Type B pancreatic cell (in vitro differentiated cells): ENCODE results near the gene HTR1D. TPM values are rescaled to one million over a fixed set of nuclear protein-coding genes. Genes with fewer than 3 reads are reported as not detected.
A peak's percentile ranks its signal among the peaks of the same experiment; 100 is the strongest.

ENCODE experiments used
- DNase-seq: peaks from one replicate; pipeline ENCODE4 v3.0.0; 2021; ENCODE audit warnings: mixed read lengths; ENCODE audit not compliant: unreplicated experiment; ENCODE audit errors: extremely low spot score
- H3K27ac Mint-ChIP-seq: 2 replicates; pipeline ENCODE4 v1.8.0; 2021; ENCODE audit warnings: mild to moderate bottlenecking, mixed read lengths
- H3K27me3 Mint-ChIP-seq: 2 replicates; pipeline ENCODE4 v1.8.0; 2021; ENCODE audit warnings: mixed read lengths
- H3K36me3 Mint-ChIP-seq: 2 replicates; pipeline ENCODE4 v1.8.0; 2021; ENCODE audit warnings: mixed read lengths
- H3K4me1 Mint-ChIP-seq: one replicate; pipeline ENCODE4 v1.8.0; 2021; ENCODE audit warnings: mixed read lengths; ENCODE audit not compliant: unreplicated experiment
- H3K4me3 Mint-ChIP-seq: 2 replicates; pipeline ENCODE4 v1.8.0; 2021; ENCODE audit warnings: mild to moderate bottlenecking, mixed read lengths
- H3K9me3 Mint-ChIP-seq: 2 replicates; pipeline ENCODE4 v1.8.0; 2021; ENCODE audit warnings: mixed read lengths
- CTCF ChIP-seq: fragments of 200-600 bp; sonication (generic); conservative IDR thresholded peaks from 2 replicates; pipeline ENCODE4 v1.5.0; 2021; ENCODE audit warnings: antibody characterized with exemption, mild to moderate bottlenecking
- total RNA-seq: library from RNA; stranded (reverse); gene quantifications from 2 replicates; pipeline ENCODE4 v1.2.1, GENCODE V29; 2021; ENCODE audit warnings: low replicate concordance

The HTR1D gene
- total RNA-seq, 1 donor from 2014 or later = 0.92 TPM

- DNase-seq = no peak
- Mint-ChIP-seq H3K9me3 (no peaks in the 10 kb centered on the region), H3K36me3 (no peaks in the 10 kb centered on the region), H3K4me1 (no peaks in the 10 kb centered on the region), H3K27me3 (peaks cover 27% of the 10 kb centered on the region), H3K4me3 (peak overlapping the region; percentile 65), H3K27ac (peak overlapping the region; percentile 68)
- peak; percentile 67 for TF ChIP-seq CTCF
These were observed 38.4 kb downstream of the HTR1D start for GRCh38 chr1:23178950-23179349.

GRCh38 chr1:23178414-23178813 lies 38.9 kb downstream of the HTR1D start:
- DNase-seq = no peak
- H3K27ac Mint-ChIP-seq = no peak overlapping the region
- no peaks in the 10 kb centered on the region for H3K9me3 Mint-ChIP-seq
- peaks cover 22% of the 10 kb centered on the region for H3K27me3 Mint-ChIP-seq
- no peaks in the 10 kb centered on the region for H3K36me3 Mint-ChIP-seq
- H3K4me1 Mint-ChIP-seq = no peaks in the 10 kb centered on the region
- no peak for TF ChIP-seq CTCF
- H3K4me3 Mint-ChIP-seq = peak overlapping the region; percentile 85

- DNase-seq = peak; percentile 85
- Mint-ChIP-seq H3K36me3 (no peaks in the 10 kb centered on the region), H3K4me1 (no peaks in the 10 kb centered on the region), H3K27me3 (peaks cover 19% of the 10 kb centered on the region), H3K27ac (peak overlapping the region; percentile 79), H3K4me3 (peak overlapping the region; percentile 85), H3K9me3 (no peaks in the 10 kb centered on the region)
- peak; percentile 52 for TF ChIP-seq CTCF
These were observed 39.6 kb downstream of the HTR1D start for GRCh38 chr1:23177438-23178380.

GRCh38 chr1:23177031-23177430 lies 40.3 kb downstream of the HTR1D start:
- no peak for TF ChIP-seq CTCF
- Mint-ChIP-seq H3K4me1 (no peaks in the 10 kb centered on the region), H3K27ac (no peak overlapping the region)

GRCh38 chr1:23174426-23175110 lies 42.7 kb downstream of the HTR1D start:
- no peaks in the 10 kb centered on the region for H3K9me3 Mint-ChIP-seq
- DNase-seq = no peak
- no peak for TF ChIP-seq CTCF
- H3K4me3 Mint-ChIP-seq = no peak overlapping the region
- H3K36me3 Mint-ChIP-seq = no peaks in the 10 kb centered on the region
- H3K27ac Mint-ChIP-seq = no peak overlapping the region
- H3K4me1 Mint-ChIP-seq = peaks cover 6% of the 10 kb centered on the region
- peaks cover 19% of the 10 kb centered on the region for H3K27me3 Mint-ChIP-seq

More at GRCh38 chr1:23177031-23177430, 40.3 kb downstream of the HTR1D start:
- Mint-ChIP-seq H3K36me3 (no peaks in the 10 kb centered on the region), H3K27me3 (peaks cover 19% of the 10 kb centered on the region), H3K4me3 (peak overlapping the region; percentile 82), H3K9me3 (no peaks in the 10 kb centered on the region)
- DNase-seq = no peak
